Measurements from ENCODE around the gene MYH9.
"Not testable (repeated sequence)": the region's sequence is repeated elsewhere in the genome, so short reads cannot be mapped to it uniquely, and the experiment has no call there.

MYH9 gene

DNA sequence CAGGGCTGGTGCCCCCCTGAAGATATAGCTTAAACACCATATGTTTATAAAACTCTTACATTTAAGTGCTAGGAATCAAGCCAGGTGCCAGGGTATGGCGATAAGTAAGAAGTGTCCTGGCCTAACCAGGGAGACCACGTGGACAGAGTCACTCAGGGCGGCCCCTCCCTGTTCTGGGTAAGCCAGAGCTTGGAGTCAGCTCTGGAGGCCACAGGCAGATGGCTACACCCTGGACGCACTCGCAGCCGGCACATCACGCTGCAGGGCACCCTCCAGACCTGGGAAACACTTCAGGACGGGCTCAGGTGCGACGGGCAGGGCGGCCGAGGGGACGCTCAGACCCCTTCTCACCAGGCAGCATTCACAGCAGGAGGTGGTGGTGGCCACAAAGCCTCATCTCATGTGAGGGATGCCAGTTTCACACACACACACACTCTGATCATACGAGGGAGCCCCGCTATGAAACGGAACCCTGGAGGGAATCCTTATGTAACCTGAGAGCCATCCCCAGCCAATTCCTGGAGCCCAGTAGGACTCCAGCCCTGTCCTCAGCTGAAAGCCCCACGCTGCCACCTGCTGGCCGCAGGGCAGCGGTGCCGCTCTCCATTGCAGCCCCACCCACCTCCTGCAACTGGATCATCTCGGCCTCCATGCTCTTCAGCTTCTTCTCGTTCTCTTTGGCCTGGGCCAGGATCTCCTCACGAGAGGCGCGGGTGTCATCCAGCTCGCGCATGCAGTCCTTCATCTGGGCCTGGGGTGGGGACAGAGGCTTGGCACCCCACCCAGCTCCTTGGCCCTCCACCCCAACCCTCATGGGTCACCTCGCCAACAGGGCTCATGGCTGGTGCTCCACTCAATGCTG is 101.4 kb downstream of the MYH9 start:
- H3K4me3 ChIP-seq (ENCODE audit: low read depth, low read length) = no peak overlapping the region

GRCh38 chr22:36285545-36285944 is 102.2 kb downstream of the MYH9 start:
- no peak for DNase-seq (ENCODE audit: low read depth)
- no peak overlapping the region for H3K4me3 ChIP-seq (ENCODE audit: low read depth, low read length)

More for the DNA sequence above, 101.4 kb downstream of the MYH9 start:
- peak; percentile 36 for DNase-seq (ENCODE audit: low read depth)

DNA sequence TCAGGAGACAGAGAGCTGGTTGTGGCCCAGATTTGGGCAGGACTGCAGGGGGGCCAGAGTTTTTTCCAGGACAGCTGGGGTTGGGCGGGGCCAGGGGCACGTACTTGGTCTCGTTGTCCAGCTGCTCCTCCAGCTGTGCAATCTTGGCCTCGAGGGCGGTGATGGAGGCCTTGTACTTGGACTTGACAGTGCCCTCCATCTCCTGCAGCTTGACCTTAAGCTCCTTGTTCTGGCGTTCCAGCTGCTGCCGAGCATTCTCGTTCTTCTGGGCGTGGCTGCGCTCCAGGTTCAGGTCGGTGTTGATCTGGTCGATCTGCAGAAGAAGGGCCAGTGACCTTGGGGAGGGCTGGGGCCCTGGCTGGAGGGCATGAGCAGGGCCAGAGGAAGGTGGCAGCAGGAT is 102.8 kb downstream of the MYH9 start:
- no peak overlapping the region for H3K4me3 ChIP-seq (ENCODE audit: low read depth, low read length)
- no peak for DNase-seq (ENCODE audit: low read depth)

DNA sequence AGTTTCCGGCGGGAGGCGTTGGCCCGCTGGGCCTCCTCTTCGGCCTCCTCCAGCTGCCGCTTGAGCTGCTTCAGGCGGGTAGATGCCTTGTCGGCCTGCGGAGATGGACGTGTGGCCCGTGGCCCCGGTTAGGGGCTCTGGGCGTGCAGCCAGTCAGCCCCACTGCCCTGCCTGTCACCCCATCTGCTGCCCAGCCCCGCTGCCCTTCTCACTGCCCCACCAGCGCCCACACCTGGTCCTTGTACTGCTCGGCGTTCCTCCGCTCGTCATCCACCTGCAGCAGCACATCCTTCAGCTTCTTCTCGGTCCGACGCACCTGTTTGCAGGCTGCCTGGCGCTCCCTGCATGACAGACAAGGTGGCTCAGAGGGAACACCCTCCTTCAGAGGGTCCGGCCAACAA is 103.6 kb downstream of the MYH9 start:
- no peak overlapping the region for H3K4me3 ChIP-seq (ENCODE audit: low read depth, low read length)
- DNase-seq (ENCODE audit: low read depth) = no peak

GRCh38 chr22:36282328-36282831 is 105.4 kb downstream of the MYH9 start:
- DNase-seq (ENCODE audit: low read depth) = no peak
- H3K4me3 ChIP-seq (ENCODE audit: low read depth, low read length) = no peak overlapping the region

DNA sequence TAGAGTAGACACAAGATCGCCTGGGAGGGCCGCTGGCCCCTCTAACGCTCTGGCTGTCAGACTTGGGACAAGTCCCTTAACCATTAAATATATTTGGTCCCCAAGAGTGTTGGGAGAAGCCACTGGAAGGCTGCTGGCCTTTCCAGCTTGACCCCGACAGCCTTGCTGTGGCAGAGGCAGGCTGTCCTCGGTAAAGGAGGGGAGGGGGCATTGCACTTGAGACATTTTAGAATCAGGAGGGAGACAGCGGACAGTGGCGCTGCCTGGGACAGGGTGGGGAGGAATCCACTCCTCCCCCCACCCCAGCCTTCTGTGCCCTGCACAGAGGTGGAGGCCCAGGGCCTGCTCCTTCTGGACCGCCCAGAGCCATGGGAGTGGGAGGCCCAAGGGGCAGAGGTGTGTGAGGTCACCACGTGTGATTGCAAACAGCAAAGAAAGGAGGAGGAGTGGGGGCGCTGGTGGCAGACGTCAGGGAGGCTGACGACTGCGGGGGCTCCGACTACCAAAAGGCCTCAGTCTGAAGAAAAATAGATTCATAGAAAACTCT is 105.9 kb downstream of the MYH9 start:
- H3K4me3 ChIP-seq (ENCODE audit: low read depth, low read length) = no peak overlapping the region
- no peak for DNase-seq (ENCODE audit: low read depth)

- DNase-seq (ENCODE audit: low read depth) = no peak
- no peak overlapping the region for H3K4me3 ChIP-seq (ENCODE audit: low read depth, low read length)
Observed at GRCh38 chr22:36280379-36280778, 107.4 kb downstream of the MYH9 start.

DNA sequence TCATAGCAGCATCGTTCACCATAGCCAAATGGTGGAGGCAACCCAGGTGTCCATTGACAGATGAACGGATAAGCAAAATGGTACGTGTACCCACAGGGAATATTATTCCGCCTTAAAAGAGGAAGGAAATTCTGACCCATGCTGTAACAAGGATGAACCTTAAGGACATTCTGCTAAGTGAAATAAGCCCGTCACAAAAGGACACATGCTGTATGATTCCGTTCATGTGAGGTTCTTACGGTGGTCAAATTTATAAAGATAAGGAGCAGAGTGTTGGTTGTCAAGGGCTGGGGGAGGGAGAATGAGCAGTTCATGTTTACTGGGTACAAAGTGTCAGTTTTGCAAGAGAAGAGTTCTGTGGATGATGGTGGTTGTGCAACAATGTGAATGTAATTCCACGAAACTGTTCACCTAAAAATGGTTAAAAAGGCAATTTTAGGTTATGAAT is 108.5 kb downstream of the MYH9 start:
- H3K4me3 ChIP-seq (ENCODE audit: low read depth, low read length) = no peak overlapping the region
- DNase-seq (ENCODE audit: low read depth) = no peak

DNA sequence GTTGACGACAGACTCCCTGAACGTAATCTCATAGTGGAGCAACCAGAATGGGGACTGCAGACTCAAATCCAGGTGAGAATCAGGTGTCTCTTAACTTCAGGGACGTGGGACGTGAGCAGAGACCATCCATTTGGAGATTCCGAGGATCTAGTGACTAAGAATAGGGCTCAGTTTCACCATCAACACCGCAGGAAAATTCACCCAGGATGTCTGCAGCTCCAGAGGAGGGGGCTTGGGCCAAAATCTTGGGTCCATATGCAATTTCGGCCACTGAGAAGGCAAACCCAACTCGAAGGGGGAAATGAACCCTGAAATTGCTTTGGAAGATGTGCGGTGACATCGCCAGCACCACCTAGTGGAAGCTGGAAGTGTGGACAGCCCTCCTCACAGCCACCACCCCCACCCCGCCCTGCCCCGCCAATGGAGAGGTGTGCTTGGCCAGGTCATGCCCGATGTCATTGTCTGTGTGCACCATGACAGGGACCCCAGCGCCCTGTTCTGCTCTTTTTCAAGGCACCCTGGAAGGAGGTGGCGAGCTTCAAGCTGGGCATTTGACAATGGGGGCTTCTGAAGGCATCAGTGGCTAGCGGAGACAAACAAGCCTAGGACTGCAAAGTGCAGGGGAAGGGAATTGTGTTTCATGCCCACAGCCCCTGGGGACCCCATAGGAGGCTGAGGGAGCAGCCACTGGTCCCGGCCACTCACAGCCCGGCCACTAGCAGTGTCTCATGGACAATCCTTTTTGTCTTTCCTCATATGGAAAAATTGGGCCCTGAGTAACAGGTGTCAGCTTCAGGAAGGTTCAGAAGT is 110.1 kb downstream of the MYH9 start:
- no peak overlapping the region for H3K4me3 ChIP-seq (ENCODE audit: low read depth, low read length)
- no peak for DNase-seq (ENCODE audit: low read depth)

- no peak overlapping the region for H3K4me3 ChIP-seq (ENCODE audit: low read depth, low read length)
- DNase-seq (ENCODE audit: low read depth) = no peak
Observed at GRCh38 chr22:36274531-36274930, 113.2 kb downstream of the MYH9 start.

DNA sequence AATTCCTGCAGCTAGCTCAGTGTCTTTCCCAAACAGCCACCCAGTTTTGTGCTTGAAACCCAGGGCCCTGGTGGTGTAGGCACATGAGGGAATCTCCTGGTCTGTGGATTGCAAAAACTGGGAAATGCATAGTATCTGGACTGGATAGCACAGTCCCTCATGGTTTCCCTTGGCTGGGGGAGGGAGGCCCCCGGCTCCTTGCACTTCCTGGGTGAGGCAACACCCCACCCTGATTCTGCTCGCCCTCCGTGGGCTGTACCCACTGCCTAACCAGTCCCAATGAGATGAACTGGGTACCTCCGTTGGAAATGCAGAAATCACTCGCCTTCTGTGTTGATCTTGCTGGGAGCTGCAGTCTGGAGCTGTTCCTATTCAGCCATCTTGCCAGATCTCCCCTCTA is 115.8 kb downstream of the MYH9 start:
- not testable (repeated sequence) for DNase-seq (ENCODE audit: low read depth); H3K4me3 ChIP-seq (ENCODE audit: low read depth, low read length)

DNA sequence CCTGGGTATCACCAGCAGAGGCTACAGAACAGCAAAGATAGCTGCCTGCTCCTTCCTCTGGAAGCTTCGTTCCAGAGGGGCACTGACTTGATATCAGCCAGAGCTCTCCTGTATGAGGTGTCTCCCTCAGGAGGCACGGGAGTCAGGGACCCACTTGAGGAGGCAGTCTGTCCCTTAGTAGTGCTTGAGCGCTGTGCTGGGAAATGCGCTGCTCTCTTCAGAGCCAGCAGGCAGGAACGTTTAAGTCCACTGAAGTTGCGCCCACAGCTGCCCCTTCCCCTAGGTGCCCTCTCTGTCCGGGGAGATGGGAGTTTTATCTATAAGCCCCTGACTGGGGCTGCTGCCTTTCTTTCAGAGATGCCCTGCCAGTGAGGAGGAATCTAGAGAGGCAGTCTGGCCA is 116.5 kb downstream of the MYH9 start:
- H3K4me3 ChIP-seq (ENCODE audit: low read depth, low read length); DNase-seq (ENCODE audit: low read depth): not testable (repeated sequence)

DNA sequence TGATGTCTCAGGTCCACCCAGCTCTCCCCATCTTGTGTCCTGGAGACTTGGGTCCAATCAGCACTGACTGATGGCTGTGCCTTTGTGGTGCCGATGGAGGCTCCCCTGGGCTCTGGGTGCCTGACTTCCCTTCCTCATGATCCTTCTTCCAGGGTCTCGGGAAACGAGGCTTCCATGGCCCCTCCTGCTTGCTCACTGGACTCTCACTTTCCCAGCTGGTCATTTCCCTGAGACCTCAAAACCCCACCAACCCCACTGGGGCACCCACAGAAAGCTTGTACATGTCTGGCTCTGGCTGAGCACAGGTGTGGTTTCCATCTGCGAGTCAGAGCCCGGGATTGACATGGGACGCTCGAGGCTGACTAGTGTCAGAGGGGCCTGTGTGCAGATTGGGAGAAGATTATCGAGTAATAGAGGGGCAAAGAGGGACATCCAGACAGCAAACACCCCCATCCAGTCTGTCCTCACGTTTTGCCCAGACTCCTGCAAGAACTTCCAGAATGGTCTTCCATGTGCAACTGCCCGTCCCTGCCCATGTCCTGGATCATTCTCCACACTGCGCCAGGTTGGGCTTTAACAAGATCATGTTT is 119.8 kb downstream of the MYH9 start:
- DNase-seq (ENCODE audit: low read depth) = no peak

GRCh38 chr22:36267058-36267457 is 120.7 kb downstream of the MYH9 start:
- DNase-seq (ENCODE audit: low read depth) = no peak
- no peak overlapping the region for H3K4me3 ChIP-seq (ENCODE audit: low read depth, low read length)

More for the DNA sequence above, 119.8 kb downstream of the MYH9 start:
- H3K4me3 ChIP-seq (ENCODE audit: low read depth, low read length) = no peak overlapping the region

DNA sequence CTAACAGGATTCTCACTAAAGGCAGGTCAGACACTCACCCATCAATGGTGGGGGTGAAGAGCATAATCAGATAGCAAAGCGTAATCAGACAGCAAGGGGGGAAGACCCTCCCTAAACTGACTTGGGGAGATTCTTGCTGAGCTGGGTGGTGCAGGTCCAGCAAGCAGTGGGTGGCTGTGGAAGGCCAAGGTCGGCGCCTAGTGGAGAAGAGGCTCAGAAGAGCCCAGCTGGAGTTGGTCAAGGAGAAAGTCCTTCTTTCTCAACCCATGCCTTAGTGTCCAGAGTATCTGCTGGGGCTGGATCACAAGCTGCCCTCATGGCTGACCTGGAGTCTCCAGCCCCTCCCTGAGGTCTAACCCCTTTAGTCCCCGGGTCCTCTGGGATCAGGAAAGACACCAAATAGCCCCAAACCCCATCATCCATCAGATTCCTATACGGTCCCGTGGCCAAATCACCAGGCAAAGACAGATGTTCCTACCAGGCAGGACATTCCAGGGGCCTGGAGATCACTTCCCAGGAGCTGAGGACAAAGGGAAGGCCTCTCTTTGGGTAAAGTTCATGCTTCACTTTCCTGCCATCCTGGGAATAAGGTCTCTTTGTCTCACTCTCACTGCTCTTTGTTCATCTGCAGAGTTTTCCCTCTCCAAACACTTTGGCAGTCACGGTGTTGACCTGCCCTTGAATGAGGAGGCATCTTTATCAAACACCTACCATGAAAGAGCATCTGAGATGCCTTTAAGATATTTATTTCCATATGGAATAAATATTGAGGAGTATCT is 123.7 kb downstream of the MYH9 start:
- DNase-seq (ENCODE audit: low read depth); H3K4me3 ChIP-seq (ENCODE audit: low read depth, low read length): not testable (repeated sequence)

DNA sequence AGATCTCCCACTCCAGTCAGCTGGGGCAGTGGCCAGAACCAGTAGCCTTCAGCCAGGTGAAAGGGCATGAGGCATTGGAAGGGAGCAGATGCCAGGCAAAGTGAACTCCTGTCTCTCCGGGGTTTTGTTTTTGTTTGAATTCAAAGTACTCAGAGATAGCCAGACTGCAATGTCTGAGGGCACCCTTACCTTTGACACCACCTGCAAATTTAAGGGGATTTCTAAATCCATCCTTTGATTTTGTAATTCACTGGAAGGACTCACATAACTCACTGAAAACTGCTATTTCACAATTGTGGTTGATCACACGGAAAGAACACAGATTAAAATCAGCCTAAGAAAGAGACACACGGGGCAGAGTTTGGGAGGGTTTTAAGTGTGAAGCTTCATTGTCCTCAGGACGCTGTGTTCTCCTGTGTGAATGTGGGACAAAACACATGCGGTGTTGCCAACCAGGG is 124.5 kb downstream of the MYH9 start:
- H3K4me3 ChIP-seq (ENCODE audit: low read depth, low read length); DNase-seq (ENCODE audit: low read depth): not testable (repeated sequence)

DNA sequence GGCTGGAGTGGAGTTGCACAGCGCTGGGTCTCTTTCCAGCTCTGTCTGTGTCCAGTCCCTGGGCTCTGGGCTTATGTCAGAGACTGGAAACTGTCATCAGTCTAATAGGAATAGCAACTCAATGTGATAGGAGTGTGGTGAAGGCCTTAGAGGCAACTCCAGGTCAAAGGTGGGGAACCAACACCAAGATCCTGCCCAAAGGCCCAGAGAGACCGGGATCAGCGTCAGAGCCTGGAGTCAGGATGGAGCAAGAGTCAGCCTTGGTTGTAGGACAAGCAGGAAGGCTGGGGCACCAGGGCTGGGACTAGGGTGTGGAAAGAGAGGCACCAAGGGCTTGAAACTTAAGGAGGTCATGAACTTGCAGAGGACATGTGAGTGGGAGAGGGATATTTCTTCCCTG is 125.5 kb downstream of the MYH9 start:
- not testable (repeated sequence) for DNase-seq (ENCODE audit: low read depth); H3K4me3 ChIP-seq (ENCODE audit: low read depth, low read length)

GRCh38 chr22:36261675-36262074 is 126.1 kb downstream of the MYH9 start:
- not testable (repeated sequence) for H3K4me3 ChIP-seq (ENCODE audit: low read depth, low read length); DNase-seq (ENCODE audit: low read depth)
